GM23338 (cell line): ENCODE results near the gene CAMKV. TPM values are rescaled to one million over a fixed set of nuclear protein-coding genes. Genes with fewer than 3 reads are reported as not detected.
A peak's percentile ranks its signal among the peaks of the same experiment; 100 is the strongest.

Experiments
- ATAC-seq: fragments of 200-7000 bp; cut with Tn5 transposase; 3 replicates; pipeline ENCODE4 v1.9.1; 2020
- DNase-seq: peaks from one replicate; pipeline ENCODE4 v3.0.0-alpha.2; 2015; ENCODE audit warnings: low spot score
- H2AFZ ChIP-seq: fragments of 200-600 bp; sonication (generic); 2 replicates; pipeline ENCODE4 v1.8.0; 2016; ENCODE audit warnings: antibody characterized with exemption, mild to moderate bottlenecking, moderate library complexity
- H3F3A ChIP-seq: fragments of 200-600 bp; sonication (generic); replicated peaks from 2 replicates; pipeline ENCODE4 v1.8.0; 2017; ENCODE audit warnings: antibody characterized with exemption, mixed run types, low read depth
- H3K27ac ChIP-seq: fragments of 200-600 bp; sonication (generic); 2 replicates; pipeline ENCODE4 v1.6.1; 2016; ENCODE audit warnings: low read depth
- H3K27me3 ChIP-seq: fragments of 200-600 bp; sonication (generic); 2 replicates; pipeline ENCODE4 v1.8.0; 2016; ENCODE audit warnings: mild to moderate bottlenecking, mixed run types, moderate library complexity; ENCODE audit not compliant: insufficient read depth
- H3K36me3 ChIP-seq: fragments of 200-600 bp; sonication (generic); 2 replicates; pipeline ENCODE4 v1.8.0; 2016; ENCODE audit warnings: mild to moderate bottlenecking; ENCODE audit not compliant: insufficient read depth
- H3K4me1 ChIP-seq: fragments of 200-600 bp; sonication (generic); 2 replicates; pipeline ENCODE4 v1.8.0; 2016; ENCODE audit warnings: mild to moderate bottlenecking, moderate library complexity; ENCODE audit not compliant: insufficient read depth
- H3K4me2 ChIP-seq: fragments of 200-600 bp; sonication (generic); 2 replicates; pipeline ENCODE4 v1.7.1; 2017; ENCODE audit warnings: mixed run types
- H3K4me3 ChIP-seq: fragments of 200-600 bp; sonication (generic); 2 replicates; pipeline ENCODE4 v1.6.1; 2016; ENCODE audit warnings: mixed run types
- H3K79me2 ChIP-seq: fragments of 200-600 bp; sonication (generic); replicated peaks from 2 replicates; pipeline ENCODE4 v1.8.0; 2017; ENCODE audit warnings: mild to moderate bottlenecking; ENCODE audit not compliant: insufficient read depth
- H3K9me2 ChIP-seq: fragments of 200-600 bp; sonication (generic); 2 replicates; pipeline ENCODE4 v1.8.0; 2017; ENCODE audit not compliant: insufficient read depth
- H4K20me1 ChIP-seq: fragments of 200-600 bp; sonication (generic); replicated peaks from 2 replicates; pipeline ENCODE4 v1.8.0; 2017; ENCODE audit warnings: mild to moderate bottlenecking; ENCODE audit not compliant: insufficient read depth
- H3K27ac Mint-ChIP-seq: 2 replicates; pipeline ENCODE4 v1.8.0; 2020; ENCODE audit warnings: inconsistent platforms, mild to moderate bottlenecking, moderate library complexity, mixed read lengths
- H3K27me3 Mint-ChIP-seq: 3 replicates; pipeline ENCODE4 v1.8.0; 2022; ENCODE audit warnings: low read depth, mild to moderate bottlenecking, moderate library complexity, mixed read lengths, inconsistent platforms; ENCODE audit not compliant: insufficient read depth, poor library complexity
- H3K36me3 Mint-ChIP-seq: 3 replicates; pipeline ENCODE4 v1.8.0; 2021; ENCODE audit warnings: low read depth, mild to moderate bottlenecking, inconsistent platforms, moderate library complexity, mixed read lengths
- H3K4me1 Mint-ChIP-seq: 3 replicates; pipeline ENCODE4 v1.8.0; 2020; ENCODE audit warnings: mild to moderate bottlenecking, inconsistent platforms, mixed read lengths
- H3K4me3 Mint-ChIP-seq: 3 replicates; pipeline ENCODE4 v1.8.0; 2021; ENCODE audit warnings: moderate library complexity, mild to moderate bottlenecking, inconsistent platforms, mixed read lengths
- H3K9me3 Mint-ChIP-seq: 3 replicates; pipeline ENCODE4 v1.8.0; 2020; ENCODE audit warnings: moderate library complexity, mild to moderate bottlenecking, inconsistent platforms, mixed read lengths
- JUNB ChIP-seq: IDR thresholded peaks from one replicate; pipeline ENCODE4 v1.6.1; 2016; ENCODE audit warnings: antibody characterized with exemption; ENCODE audit not compliant: unreplicated experiment
- ZNF331 ChIP-seq: fragments of 250-450 bp; sonication (Bioruptor Pico); IDR thresholded peaks from 2 replicates; pipeline ENCODE4 v1.5.0; 2020; ENCODE audit warnings: low read depth, mild to moderate bottlenecking, moderate library complexity
- polyA plus RNA-seq: library from polyadenylated mRNA; unstranded; fragments of >200 nt; fragmentation: Nextera tagmentation; extraction: Ambion mirVana; gene quantifications from 2 replicates; pipeline ENCODE4 v1.2.1, GENCODE V29; 2016
- total RNA-seq: library from RNA; depleted of rRNA; stranded (reverse); fragments of >200 nt; shearing (Covaris generic); gene quantifications from 2 replicates; pipeline ENCODE4 v1.2.3, GENCODE V29; 2014
- TF ChIP-seq, protein P1 (sequence below), 2 experiments: fragments of 200-600 bp in 1 of 2; sonication (generic) in 1 of 2; conservative IDR thresholded peaks; 2 replicates each; pipeline versions ENCODE4 v1.5.1 to v1.6.1; 2016 to 2017; ENCODE audit warnings: antibody characterized with exemption in 2 of 2, low read depth in 2 of 2, mild to moderate bottlenecking in 2 of 2, moderate library complexity in 1 of 2
- TF ChIP-seq, protein P2 (sequence below): IDR thresholded peaks from 2 replicates; pipeline ENCODE4 v1.6.1; 2016; ENCODE audit warnings: antibody characterized with exemption

The CAMKV gene
- total and polyA plus RNA-seq, 2 experiments from 2014 or later, result 38.3 to 80.1 TPM

DNA sequence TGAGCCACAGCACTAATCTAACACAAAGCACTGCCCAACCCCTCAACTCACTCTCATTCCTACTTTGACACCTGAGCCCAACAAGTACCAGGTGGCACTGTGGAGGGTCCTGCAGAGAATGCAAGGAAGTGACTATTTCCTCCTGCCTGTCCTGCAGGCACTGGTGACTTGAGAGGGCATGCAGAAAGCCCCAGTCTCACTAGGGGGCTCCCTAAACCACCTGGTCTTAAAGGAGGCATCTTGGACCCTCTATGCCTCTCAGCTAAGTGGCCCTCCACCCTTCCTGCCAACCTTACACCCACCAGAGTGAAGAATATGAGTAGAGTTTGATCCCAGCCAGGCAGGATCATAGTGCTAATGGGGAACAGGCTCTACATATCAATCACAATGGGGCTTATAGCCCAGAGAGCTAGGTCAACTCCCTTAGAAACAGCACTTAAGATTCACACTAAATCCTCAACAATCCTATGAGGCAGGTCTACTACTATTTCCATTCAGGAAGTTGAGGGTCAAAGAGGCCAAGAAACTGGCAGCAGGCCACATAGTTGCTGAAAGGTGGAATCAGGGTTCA lies 28.5 kb downstream of the CAMKV start:
- H3K9me2 ChIP-seq, result no peaks in the 10 kb centered on the region
- H3K9me3 Mint-ChIP-seq, result no peaks in the 10 kb centered on the region
- peaks cover 5% of the 10 kb centered on the region for H3K27me3 Mint-ChIP-seq
- 0 out of 2 replicates have a peak, but pooled peaks cover 3% of the 10 kb centered on the region for H4K20me1 ChIP-seq
- H3K36me3 ChIP-seq, result peaks cover 8% of the 10 kb centered on the region; the same call in 1 of the 2 replicates
- no peak overlapping the region for H3K4me3 ChIP-seq
- H3K27ac ChIP-seq, result no peak overlapping the region
- H3K4me1 ChIP-seq, result no peaks in the 10 kb centered on the region
- H3F3A ChIP-seq, result no peaks in the 10 kb centered on the region
- H3K36me3 Mint-ChIP-seq, result peaks cover 62% of the 10 kb centered on the region
- H3K4me3 Mint-ChIP-seq, result no peak overlapping the region
- peak; percentile 83 for ATAC-seq
- DNase-seq, result peak; percentile 78
- no peak overlapping the region for H2AFZ ChIP-seq
- H3K27me3 ChIP-seq, result no peaks in the 10 kb centered on the region
- peaks cover 18% of the 10 kb centered on the region for H3K4me1 Mint-ChIP-seq
- no peak overlapping the region for H3K4me2 ChIP-seq
- no peaks in the 10 kb centered on the region for H3K79me2 ChIP-seq
- TF ChIP-seq ZNF331 (CRISPR knock-in tag), result no peak
- TF ChIP-seq JUNB, result no peak
- TF ChIP-seq, protein P1, sequence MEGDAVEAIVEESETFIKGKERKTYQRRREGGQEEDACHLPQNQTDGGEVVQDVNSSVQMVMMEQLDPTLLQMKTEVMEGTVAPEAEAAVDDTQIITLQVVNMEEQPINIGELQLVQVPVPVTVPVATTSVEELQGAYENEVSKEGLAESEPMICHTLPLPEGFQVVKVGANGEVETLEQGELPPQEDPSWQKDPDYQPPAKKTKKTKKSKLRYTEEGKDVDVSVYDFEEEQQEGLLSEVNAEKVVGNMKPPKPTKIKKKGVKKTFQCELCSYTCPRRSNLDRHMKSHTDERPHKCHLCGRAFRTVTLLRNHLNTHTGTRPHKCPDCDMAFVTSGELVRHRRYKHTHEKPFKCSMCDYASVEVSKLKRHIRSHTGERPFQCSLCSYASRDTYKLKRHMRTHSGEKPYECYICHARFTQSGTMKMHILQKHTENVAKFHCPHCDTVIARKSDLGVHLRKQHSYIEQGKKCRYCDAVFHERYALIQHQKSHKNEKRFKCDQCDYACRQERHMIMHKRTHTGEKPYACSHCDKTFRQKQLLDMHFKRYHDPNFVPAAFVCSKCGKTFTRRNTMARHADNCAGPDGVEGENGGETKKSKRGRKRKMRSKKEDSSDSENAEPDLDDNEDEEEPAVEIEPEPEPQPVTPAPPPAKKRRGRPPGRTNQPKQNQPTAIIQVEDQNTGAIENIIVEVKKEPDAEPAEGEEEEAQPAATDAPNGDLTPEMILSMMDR (conservative IDR thresholded peaks at IDR 0.05; ENCODE audit: low read depth in 2 of 2), result peak; percentile 56 to 84
- no peak overlapping the region for H3K27ac Mint-ChIP-seq

DNA sequence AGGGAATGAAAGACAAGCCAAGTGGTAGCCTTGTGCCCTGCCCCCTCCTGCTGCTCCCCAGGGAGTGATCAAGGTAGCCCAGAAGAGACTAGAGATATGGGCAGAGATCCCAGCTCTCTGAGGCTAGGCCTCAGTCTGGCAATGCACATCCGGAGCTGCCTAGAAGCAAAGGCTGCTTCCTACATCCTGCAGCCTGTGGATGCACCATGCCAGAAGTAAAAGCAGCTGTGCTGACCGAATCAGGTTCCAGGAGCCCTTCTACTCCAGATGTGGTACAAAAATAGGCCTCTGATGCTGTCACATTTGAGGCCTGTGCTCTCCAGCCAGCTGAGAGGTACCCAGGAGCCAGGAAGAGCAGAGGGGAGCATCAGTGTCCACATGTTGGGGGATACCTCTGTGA lies 29.3 kb downstream of the CAMKV start:
- Histone ChIP-seq H3K36me3 (peaks cover 8% of the 10 kb centered on the region; the same call in 1 of the 2 replicates), H3K27ac (no peak overlapping the region), H3K27me3 (no peaks in the 10 kb centered on the region), H3K4me3 (no peak overlapping the region), H3K79me2 (no peaks in the 10 kb centered on the region), H3K9me2 (no peaks in the 10 kb centered on the region), H3K4me2 (no peak overlapping the region), H2AFZ (no peak overlapping the region), H3F3A (no peaks in the 10 kb centered on the region), H4K20me1 (peaks cover 3% of the 10 kb centered on the region; the same call in 1 of the 2 replicates), H3K4me1 (no peaks in the 10 kb centered on the region)
- peaks cover 60% of the 10 kb centered on the region for H3K36me3 Mint-ChIP-seq
- H3K4me3 Mint-ChIP-seq, result no peak overlapping the region
- ATAC-seq (no peak), DNase-seq (no peak)
- peaks cover 5% of the 10 kb centered on the region for H3K27me3 Mint-ChIP-seq
- no peak overlapping the region for H3K27ac Mint-ChIP-seq
- TF ChIP-seq, protein P1 (conservative IDR thresholded peaks at IDR 0.05; ENCODE audit: low read depth in 2 of 2), result no peak
- TF ChIP-seq, protein P2, sequence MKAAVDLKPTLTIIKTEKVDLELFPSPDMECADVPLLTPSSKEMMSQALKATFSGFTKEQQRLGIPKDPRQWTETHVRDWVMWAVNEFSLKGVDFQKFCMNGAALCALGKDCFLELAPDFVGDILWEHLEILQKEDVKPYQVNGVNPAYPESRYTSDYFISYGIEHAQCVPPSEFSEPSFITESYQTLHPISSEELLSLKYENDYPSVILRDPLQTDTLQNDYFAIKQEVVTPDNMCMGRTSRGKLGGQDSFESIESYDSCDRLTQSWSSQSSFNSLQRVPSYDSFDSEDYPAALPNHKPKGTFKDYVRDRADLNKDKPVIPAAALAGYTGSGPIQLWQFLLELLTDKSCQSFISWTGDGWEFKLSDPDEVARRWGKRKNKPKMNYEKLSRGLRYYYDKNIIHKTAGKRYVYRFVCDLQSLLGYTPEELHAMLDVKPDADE, result no peak
- peaks cover 18% of the 10 kb centered on the region for H3K4me1 Mint-ChIP-seq
- H3K9me3 Mint-ChIP-seq, result no peaks in the 10 kb centered on the region
